ENCODE results near the gene ATRX.

- TF ChIP-seq POLR2A (IDR thresholded peaks at IDR 0.05; ENCODE audit: low read depth, low read length): no peak
- TF ChIP-seq POLR2AphosphoS5 (IDR thresholded peaks at IDR 0.05; ENCODE audit: low read depth, low read length): no peak
Measured at GRCh38 chrX:77698242-77698641, 87.8 kb downstream of the ATRX start.

All from GM12892 (cell line).